Neuron (in vitro differentiated cells): Measurements from ENCODE around the gene CITED4.
"Not testable (repeated sequence)": the region's sequence is repeated elsewhere in the genome, so short reads cannot be mapped to it uniquely, and the experiment has no call there.

Source experiments
- H2AFZ ChIP-seq: one replicate; pipeline ENCODE4 v1.6.1; 2013; ENCODE audit warnings: low read depth, mild to moderate bottlenecking, inconsistent platforms, low read length, moderate library complexity
- H3K27me3 ChIP-seq: one replicate; pipeline ENCODE4 v1.6.1; 2013; ENCODE audit warnings: low read length; ENCODE audit not compliant: insufficient read depth
- H3K36me3 ChIP-seq: one replicate; pipeline ENCODE4 v1.6.1; 2013; ENCODE audit warnings: low read length; ENCODE audit not compliant: insufficient read depth
- H3K4me1 ChIP-seq: one replicate; pipeline ENCODE4 v1.6.1; 2013; ENCODE audit warnings: low read length; ENCODE audit not compliant: insufficient read depth
- H3K4me3 ChIP-seq: 2 replicates; pipeline ENCODE4 v1.5.1; 2013; ENCODE audit warnings: mild to moderate bottlenecking, low read length, moderate library complexity
- H3K9me3 ChIP-seq: one replicate; pipeline ENCODE4 v1.6.1; 2013; ENCODE audit warnings: low read length

The CITED4 gene

DNA sequence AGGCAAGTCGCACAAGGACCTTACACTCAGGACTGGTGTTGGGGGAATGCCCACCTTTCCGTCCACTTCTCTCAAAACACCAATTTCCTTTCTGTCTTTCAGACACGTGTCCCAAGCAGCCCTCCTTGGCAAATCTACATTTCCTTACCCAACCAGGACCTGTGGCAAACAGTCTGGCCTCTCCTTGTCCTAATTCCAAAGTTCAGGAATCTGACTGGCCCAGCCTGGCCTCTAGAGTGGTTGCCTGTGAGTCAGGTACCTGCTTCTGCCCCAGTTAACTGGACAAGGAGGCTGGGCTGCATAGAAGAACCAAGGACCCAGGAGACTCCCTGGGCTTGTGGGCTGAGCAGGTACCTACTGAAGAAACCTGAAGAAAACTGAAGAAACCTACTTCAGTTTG lies 34.3 kb upstream of the CITED4 start:
- Histone ChIP-seq H2AFZ (no peak overlapping the region), H3K4me1 (no peaks in the 10 kb centered on the region), H3K4me3 (no peak overlapping the region), H3K27me3 (no peaks in the 10 kb centered on the region), H3K9me3 (peaks cover 5% of the 10 kb centered on the region), H3K36me3 (no peaks in the 10 kb centered on the region)

DNA sequence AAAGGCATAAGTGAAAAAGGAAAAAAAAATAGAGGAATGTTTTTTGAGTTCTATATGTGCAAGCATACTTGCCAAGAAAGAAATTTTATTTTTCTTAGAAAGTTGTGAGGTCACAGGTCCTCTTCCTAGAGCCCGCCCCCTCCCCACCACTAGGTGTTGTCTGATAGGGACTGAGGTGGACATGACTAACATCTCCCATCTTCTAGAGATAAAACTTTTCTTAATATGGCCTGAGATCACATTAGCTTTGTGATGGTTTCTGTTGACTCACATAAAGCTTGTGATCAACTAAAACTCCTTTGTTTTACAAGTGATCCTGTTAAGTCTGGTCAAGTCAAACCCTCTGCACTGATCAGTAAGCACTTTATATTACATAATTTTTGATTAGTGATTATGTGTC lies 33.4 kb upstream of the CITED4 start:
- Histone ChIP-seq H3K4me1 (no peaks in the 10 kb centered on the region), H2AFZ (no peak overlapping the region), H3K27me3 (no peaks in the 10 kb centered on the region), H3K4me3 (no peak overlapping the region), H3K36me3 (no peaks in the 10 kb centered on the region), H3K9me3 (peaks cover 5% of the 10 kb centered on the region)

DNA sequence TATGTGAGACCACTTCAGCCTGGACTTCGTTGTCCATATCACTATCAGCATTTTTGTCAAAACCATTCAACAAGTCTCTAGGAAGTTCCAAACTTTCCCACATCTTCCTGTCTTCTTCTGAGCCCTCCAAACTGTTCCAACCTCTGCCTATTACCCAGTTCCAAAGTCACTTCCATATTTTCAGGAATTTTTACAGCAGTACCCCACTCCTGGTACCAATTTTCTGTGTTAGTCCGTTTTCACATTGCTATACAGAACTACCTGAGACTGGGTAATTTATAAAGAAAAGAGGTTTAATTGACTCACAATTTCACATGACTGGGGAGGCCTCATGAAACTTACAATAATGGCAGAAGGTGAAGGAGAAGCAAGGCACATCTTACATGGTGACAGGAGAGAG lies 32.7 kb upstream of the CITED4 start:
- H3K9me3 ChIP-seq, H3K4me3 ChIP-seq, H3K36me3 ChIP-seq, H3K4me1 ChIP-seq, H3K27me3 ChIP-seq, H2AFZ ChIP-seq: not testable (repeated sequence)

DNA sequence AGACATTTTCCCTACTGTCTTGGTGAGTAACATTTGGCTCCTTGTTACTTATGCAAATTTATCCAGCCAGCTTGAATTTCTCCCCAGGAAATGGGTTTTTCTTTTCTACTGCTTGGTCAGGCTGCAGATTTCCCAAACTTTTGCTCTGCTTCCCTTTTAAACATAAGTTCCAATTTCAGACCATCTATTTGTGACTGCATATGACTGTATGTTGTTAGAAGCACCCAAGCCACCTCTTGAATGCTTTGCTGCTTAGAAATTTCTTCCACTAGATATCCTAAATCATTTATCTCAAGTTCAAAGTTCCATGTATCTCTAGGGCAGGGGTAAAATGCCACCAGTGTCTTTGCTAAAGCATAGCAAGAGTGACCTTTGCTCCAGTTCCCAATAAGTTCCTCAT lies 32.3 kb upstream of the CITED4 start:
- Histone ChIP-seq H2AFZ (no peak overlapping the region), H3K27me3 (no peaks in the 10 kb centered on the region), H3K4me3 (no peak overlapping the region), H3K4me1 (no peaks in the 10 kb centered on the region), H3K36me3 (no peaks in the 10 kb centered on the region), H3K9me3 (peaks cover 5% of the 10 kb centered on the region)

DNA sequence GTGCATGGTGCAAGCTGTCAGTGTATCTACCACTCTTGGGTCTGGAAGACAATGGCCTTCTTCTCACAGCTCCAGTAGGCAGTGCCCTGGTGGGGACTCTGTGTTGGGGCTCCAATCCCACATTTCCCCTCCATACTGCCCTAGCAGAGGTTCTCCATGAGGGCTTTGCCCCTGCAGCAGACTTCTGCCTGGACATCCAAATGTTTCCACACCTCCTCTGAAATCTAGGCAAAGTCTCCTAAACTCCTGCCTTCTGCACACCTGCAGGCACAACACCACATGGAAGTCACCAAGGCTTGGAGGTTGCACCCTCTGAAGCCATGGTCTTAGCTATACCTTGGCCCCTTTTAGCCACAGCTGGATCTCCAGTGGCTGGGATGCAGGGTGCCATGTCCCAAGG lies 31.8 kb upstream of the CITED4 start:
- no peaks in the 10 kb centered on the region for H3K4me1 ChIP-seq
- peaks cover 5% of the 10 kb centered on the region for H3K9me3 ChIP-seq
- H3K36me3 ChIP-seq: no peaks in the 10 kb centered on the region
- H3K27me3 ChIP-seq: peaks cover 1% of the 10 kb centered on the region
- no peak overlapping the region for H3K4me3 ChIP-seq
- no peak overlapping the region for H2AFZ ChIP-seq

DNA sequence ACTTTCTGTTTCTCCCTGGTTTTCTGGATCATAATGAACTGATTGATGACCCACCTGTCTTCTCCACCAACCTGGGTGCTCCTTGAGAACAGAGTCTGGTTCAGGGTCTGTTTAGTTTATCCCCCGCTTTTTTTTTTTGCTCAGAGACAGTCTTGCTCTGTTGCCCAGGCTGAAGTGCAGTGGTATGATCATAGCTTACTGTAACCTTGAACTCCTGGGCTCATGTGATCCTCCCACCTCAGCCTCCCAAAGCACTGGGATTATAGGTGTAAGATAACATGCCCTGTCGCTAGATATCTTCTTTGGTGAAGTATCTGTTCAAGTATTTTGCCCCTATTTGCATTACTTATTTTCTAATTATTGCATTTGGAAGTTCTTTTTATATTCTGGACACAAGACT lies 30.2 kb upstream of the CITED4 start:
- Histone ChIP-seq H3K9me3 (peaks cover 5% of the 10 kb centered on the region), H3K36me3 (no peaks in the 10 kb centered on the region), H2AFZ (no peak overlapping the region), H3K4me1 (no peaks in the 10 kb centered on the region), H3K4me3 (no peak overlapping the region), H3K27me3 (peaks cover 3% of the 10 kb centered on the region)

DNA sequence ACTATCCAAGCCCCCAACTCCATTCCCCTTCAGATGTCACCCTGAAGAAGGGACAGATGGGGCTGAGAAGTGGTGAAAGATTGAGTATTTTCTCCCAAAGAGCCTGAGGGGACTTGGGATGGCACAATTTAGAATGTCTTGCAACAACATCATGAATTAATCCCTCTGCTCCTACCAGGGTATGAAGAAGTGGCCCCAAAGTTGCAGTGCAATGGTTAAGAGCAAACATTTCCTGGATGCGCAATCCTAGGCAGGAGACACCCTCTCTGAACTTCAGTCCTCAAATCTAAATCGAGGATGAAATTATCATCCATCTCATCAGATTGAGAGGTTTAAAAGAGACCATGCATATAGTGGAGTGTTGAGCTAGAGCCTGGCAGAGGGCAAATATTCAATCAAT lies 28.6 kb upstream of the CITED4 start:
- Histone ChIP-seq H3K36me3 (no peaks in the 10 kb centered on the region), H2AFZ (no peak overlapping the region), H3K27me3 (peaks cover 3% of the 10 kb centered on the region), H3K9me3 (peaks cover 5% of the 10 kb centered on the region), H3K4me1 (no peaks in the 10 kb centered on the region), H3K4me3 (no peak overlapping the region)

DNA sequence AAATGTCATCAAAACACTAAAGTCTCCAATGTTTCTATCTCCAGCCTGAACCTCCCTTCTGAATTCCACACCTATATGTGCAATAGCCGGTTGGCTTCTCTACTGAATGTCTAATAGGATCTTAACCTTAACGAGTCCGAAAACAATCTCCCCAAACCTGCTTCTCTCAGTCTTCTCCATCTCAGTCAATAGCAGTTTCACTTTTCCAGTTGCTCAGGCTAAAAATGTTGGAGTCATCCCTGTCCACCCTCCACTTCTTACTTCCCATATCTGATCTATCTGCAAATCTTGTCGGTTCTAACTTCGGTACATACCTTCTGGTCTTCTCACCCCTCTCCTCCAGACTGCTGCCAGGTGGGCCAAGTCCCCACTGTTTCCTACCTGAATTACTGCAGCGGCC lies 25.5 kb upstream of the CITED4 start:
- no peaks in the 10 kb centered on the region for H3K36me3 ChIP-seq
- H3K9me3 ChIP-seq: no peaks in the 10 kb centered on the region
- no peak overlapping the region for H2AFZ ChIP-seq
- no peak overlapping the region for H3K4me3 ChIP-seq
- H3K4me1 ChIP-seq: no peaks in the 10 kb centered on the region
- H3K27me3 ChIP-seq: peaks cover 5% of the 10 kb centered on the region

DNA sequence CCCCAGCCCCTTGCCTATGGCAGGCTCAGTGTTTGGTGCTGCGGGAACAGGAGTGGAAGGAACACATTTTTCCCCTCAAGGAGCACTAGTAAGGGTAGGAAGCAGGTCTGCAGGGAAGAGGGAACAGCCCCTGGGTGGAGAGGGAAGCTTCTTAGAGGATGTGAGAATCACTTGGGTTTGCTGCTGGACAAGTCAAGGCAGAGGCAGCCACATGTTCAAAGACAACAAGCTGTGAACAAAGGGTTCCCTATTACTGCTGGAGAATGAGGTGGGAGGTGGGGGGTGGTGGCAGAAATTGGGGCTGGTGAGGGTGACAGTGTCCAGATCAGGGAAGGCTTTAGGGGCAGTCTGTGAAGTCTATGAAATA lies 24.8 kb upstream of the CITED4 start:
- Histone ChIP-seq H3K9me3 (no peaks in the 10 kb centered on the region), H3K4me1 (no peaks in the 10 kb centered on the region), H3K27me3 (peaks cover 5% of the 10 kb centered on the region), H3K36me3 (no peaks in the 10 kb centered on the region), H2AFZ (no peak overlapping the region), H3K4me3 (no peak overlapping the region)

DNA sequence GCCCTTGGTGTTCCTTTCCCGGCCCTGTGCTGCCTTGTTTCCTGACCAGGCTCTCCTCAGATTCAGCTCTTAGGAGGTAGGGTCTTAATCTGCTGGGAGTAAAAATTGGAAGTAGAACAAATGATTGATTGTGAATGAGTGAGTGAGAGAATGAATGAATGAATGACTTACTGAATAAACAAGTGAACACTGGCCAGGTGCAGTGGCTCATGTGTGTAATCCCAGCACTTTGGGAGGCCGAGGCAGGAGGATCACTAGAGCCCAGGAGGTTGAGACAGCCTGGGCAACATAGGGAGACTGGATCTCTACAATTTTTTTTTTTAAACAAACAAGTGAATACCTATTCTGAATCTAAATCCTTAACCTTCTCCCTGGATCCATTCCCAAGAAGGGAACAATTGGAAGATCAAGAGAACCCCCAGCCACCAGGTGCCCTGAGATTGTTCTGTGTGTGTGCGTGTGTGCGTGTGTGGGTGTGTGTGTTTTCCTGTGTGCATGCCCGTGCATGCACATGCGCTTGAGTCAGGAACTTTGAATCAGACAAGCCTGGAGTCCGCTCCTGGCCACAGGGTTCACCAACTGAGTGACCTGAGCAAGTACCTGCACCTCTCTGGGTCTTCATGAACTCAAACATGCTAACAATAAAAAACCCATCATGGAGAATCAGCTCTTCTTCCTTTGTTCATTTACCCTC lies 24.3 kb upstream of the CITED4 start:
- Histone ChIP-seq H3K36me3 (no peaks in the 10 kb centered on the region), H3K4me1 (no peaks in the 10 kb centered on the region), H2AFZ (no peak overlapping the region), H3K27me3 (peaks cover 5% of the 10 kb centered on the region), H3K9me3 (no peaks in the 10 kb centered on the region), H3K4me3 (no peak overlapping the region)

DNA sequence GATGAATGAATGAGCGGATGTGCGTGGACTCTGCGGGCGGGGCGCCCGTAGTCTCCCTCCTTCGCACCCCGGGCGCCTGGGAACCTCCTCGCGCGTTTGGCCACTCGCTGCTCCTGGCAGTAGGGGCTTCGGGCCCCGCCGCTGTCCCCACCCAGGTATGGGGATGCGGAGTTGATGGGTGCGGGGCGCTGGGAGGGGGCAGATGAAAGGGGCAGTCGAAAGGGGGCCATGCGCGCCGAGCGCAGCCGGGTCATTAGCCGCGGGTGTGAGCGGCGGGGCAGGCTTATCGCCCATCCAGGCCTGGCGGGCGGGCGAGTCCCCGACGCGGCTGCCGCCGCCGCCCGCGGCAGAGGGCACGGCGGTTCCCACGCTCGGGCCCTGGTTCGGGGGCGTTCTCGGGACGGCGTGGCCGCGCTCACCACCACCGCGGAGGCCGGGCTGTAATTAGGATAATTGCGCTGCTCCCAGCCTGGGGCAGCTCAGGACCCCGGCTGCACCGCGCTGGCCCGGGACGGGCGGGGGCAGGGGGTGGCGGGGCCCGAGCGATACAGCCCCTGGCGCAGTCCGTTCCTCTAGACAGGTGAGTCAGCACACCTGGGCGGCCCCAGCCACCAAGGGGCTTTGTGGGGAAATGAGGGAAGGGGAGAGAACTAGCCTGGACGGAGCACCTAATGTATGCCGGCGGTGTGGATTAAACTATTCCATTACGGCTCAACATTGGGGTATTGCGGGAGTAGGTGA lies 22.1 kb upstream of the CITED4 start:
- H3K4me3 ChIP-seq: no peak overlapping the region
- H3K4me1 ChIP-seq: no peaks in the 10 kb centered on the region
- no peak overlapping the region for H2AFZ ChIP-seq
- H3K9me3 ChIP-seq: no peaks in the 10 kb centered on the region
- peaks cover 5% of the 10 kb centered on the region for H3K27me3 ChIP-seq
- H3K36me3 ChIP-seq: no peaks in the 10 kb centered on the region

DNA sequence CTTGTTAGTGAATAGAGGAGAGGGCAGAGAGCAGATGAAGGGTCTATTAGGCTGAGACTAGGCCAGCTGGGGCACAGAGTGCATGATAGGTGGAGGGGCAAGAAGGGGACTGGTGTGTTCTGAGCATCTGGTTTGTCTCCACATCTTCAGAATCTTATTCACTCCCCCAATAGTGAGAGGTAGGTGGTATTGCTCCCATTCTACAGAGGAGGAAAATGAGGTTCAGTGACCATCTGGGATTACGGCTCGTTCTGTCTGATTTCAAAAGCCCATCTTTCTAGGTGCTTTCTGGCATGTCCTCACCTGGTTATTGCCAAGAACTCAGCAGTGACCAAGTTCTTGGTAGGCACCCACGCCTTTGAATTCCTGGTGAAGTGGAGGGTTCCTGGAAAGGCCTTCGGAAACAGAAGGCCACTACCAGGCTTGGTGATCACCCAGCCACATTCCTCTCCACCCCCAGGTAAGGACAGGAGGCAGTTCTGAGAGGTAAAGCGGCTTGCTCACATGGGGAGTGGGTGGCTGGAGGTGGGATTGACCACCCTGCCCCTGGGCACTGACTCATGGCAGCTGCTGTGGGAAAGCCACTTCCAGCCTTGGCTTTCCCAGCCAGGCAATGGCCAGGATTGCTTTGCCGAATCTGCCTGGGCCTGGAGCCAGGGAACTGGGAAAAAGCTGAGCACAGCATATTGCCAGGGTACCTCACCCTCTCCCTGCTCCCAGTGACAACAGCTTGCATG lies 18.8 kb upstream of the CITED4 start:
- Histone ChIP-seq H3K27me3 (peaks cover 3% of the 10 kb centered on the region), H3K36me3 (no peaks in the 10 kb centered on the region), H3K9me3 (no peaks in the 10 kb centered on the region), H3K4me3 (no peak overlapping the region), H2AFZ (no peak overlapping the region), H3K4me1 (no peaks in the 10 kb centered on the region)

DNA sequence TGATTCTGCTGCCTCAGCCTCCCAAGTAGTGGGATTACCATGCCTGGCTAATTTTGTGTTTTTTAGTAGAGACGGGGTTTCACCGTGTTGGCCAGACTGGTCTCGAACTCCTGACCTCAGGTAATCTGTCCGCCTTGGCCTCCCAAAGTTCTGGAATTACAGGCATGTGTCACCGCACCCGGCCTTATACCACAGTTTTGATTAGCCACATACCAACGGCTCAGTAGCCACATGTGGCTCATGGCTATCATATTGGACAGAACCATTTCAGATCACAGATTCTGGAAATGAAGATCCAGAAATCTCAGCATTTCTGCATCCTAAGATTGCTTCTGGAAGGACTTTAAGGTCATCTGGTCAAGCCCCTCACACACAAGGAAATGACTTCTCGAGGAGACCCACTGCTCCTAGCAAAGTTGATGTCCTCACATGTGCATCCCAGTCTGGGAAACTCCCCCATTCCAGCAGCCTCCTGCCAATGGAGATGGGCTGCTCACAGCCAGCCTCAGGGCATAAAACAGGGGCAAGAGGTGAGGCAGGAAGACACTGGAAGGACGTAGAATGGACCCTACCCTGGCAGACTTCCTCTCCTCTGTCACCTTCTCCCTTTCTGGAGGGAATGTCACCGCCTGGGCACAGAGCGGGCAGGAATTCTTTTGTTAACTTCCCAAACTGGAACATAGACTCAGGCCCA lies 17.5 kb upstream of the CITED4 start:
- Histone ChIP-seq H3K4me3 (no peak overlapping the region), H3K9me3 (no peaks in the 10 kb centered on the region), H2AFZ (no peak overlapping the region), H3K4me1 (no peaks in the 10 kb centered on the region), H3K27me3 (peaks cover 1% of the 10 kb centered on the region), H3K36me3 (no peaks in the 10 kb centered on the region)
